Panc1 (cell line): ENCODE measurements around the gene PDCD2L.

Experiments
- CTCF ChIP-seq: fragments of 450-650 bp; IDR thresholded peaks from 2 replicates; pipeline ENCODE4 v1.5.1; 2017; ENCODE audit warnings: mild to moderate bottlenecking
- POLR2AphosphoS5 ChIP-seq: IDR thresholded peaks from 2 replicates; pipeline ENCODE4 v1.6.1; 2012; ENCODE audit warnings: mild to moderate bottlenecking, low read depth, low read length, moderate library complexity
- SIN3A ChIP-seq: IDR thresholded peaks from 2 replicates; pipeline ENCODE4 v1.6.1; 2012; ENCODE audit warnings: low read depth, mild to moderate bottlenecking, low read length, moderate library complexity, borderline replicate concordance; ENCODE audit not compliant: insufficient read depth
- TCF7L2 ChIP-seq: IDR thresholded peaks from 2 replicates; pipeline ENCODE4 v1.6.1; 2011; ENCODE audit warnings: mild to moderate bottlenecking, low read depth, low read length, inconsistent platforms

DNA sequence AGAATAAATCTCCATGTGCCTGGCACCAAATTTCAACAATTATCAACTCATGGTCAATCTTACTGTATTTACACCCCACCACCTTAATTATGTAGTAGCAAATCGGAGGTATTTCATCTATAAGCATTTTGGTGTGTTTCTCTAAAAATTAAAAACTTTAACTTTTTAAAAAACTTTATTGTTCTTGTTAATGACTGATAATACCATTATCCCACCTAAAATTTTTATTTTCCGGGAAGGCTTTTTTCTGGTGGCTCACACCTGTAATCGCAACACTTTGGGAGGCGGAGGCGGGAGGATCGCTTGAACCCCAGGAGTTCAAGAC lies 453 bp upstream of the PDCD2L start:
- no peak for TF ChIP-seq CTCF
- TF ChIP-seq POLR2AphosphoS5, result no peak
- no peak for TF ChIP-seq SIN3A
- no peak for TF ChIP-seq TCF7L2
